ENCODE results near the gene ARMC7.

Gene ARMC7

GRCh38 chr17:75138519-75138918, 28.8 kb downstream of the ARMC7 start:
- DNase-seq (ENCODE audit: low read depth, low spot score), result no peak
- no peak for TF ChIP-seq CTCF (IDR thresholded peaks at IDR 0.05; ENCODE audit: insufficient read depth, low read length, missing control alignments)
- POLR2A ChIA-PET, result no interaction called here
- no peak overlapping the region for H3K4me3 ChIP-seq (ENCODE audit: low read depth, low read length)
- CTCF ChIA-PET, result interaction anchor here (1.0 to 3.1 kb wide), 3 partner anchors 8 to 12 kb away, joined by 5 to 12 read pairs (median 8); partner anchors contain the start of gene NT5C

GRCh38 chr17:75142236-75142971, 32.6 kb downstream of the ARMC7 start:
- no peak overlapping the region for H3K4me3 ChIP-seq (ENCODE audit: low read depth, low read length)
- no peak for TF ChIP-seq CTCF (IDR thresholded peaks at IDR 0.05; ENCODE audit: insufficient read depth, low read length, missing control alignments)
- ChIA-PET CTCF (interaction anchor here (1.0 to 4.0 kb wide), 4 partner anchors 11 to 28 kb away, joined by 3 to 26 read pairs (median 8); partner anchors contain the start of gene NT5C), POLR2A (no interaction called here)
- no peak for DNase-seq (ENCODE audit: low read depth, low spot score)

- no peak overlapping the region for H3K4me3 ChIP-seq (ENCODE audit: low read depth, low read length)
- POLR2A ChIA-PET, result interaction anchor here (0.9 kb wide), 1 partner anchor 8 kb away, joined by 3 read pairs; no protein-coding TSS in a partner anchor
- DNase-seq (ENCODE audit: low read depth, low spot score), result no peak
- no peak for TF ChIP-seq CTCF (IDR thresholded peaks at IDR 0.05; ENCODE audit: insufficient read depth, low read length, missing control alignments)
- CTCF ChIA-PET, result interaction anchor here (0.8 to 4.0 kb wide), 11 partner anchors 8 to 268 kb away, joined by 3 to 26 read pairs (median 5); partner anchors contain the start of genes MIF4GD and NT5C
Observed at GRCh38 chr17:75144816-75145512, 35.2 kb downstream of the ARMC7 start.

- no peak overlapping the region for H3K4me3 ChIP-seq (ENCODE audit: low read depth, low read length)
- TF ChIP-seq CTCF (IDR thresholded peaks at IDR 0.05; ENCODE audit: insufficient read depth, low read length, missing control alignments), result no peak
- DNase-seq (ENCODE audit: low read depth, low spot score), result no peak
- ChIA-PET POLR2A (no interaction called here), CTCF (interaction anchor here (1.2 to 4.0 kb wide), 3 partner anchors 16 to 34 kb away, joined by 4 to 26 read pairs (median 11); partner anchors contain the start of gene NT5C)
Observed at GRCh38 chr17:75146592-75146991, 36.8 kb downstream of the ARMC7 start.

GRCh38 chr17:75147878-75148546, 38.2 kb downstream of the ARMC7 start:
- no peak overlapping the region for H3K4me3 ChIP-seq (ENCODE audit: low read depth, low read length)
- CTCF ChIA-PET, result interaction anchor here (0.8 to 5.0 kb wide), 7 partner anchors 9 to 123 kb away, joined by 3 to 37 read pairs (median 5); partner anchors contain the start of genes MIF4GD and NT5C
- TF ChIP-seq CTCF (IDR thresholded peaks at IDR 0.05; ENCODE audit: insufficient read depth, low read length, missing control alignments), result no peak
- no peak for DNase-seq (ENCODE audit: low read depth, low spot score)
- POLR2A ChIA-PET, result no interaction called here

Measured in AG04449 (cell line).